ENCODE data around the gene SNRPN. TPM values are rescaled to one million over a fixed set of nuclear protein-coding genes. Genes with fewer than 3 reads are reported as not detected.

The SNRPN gene
- total RNA-seq, 1 donor from 2014 or later, result 146 TPM

DNA sequence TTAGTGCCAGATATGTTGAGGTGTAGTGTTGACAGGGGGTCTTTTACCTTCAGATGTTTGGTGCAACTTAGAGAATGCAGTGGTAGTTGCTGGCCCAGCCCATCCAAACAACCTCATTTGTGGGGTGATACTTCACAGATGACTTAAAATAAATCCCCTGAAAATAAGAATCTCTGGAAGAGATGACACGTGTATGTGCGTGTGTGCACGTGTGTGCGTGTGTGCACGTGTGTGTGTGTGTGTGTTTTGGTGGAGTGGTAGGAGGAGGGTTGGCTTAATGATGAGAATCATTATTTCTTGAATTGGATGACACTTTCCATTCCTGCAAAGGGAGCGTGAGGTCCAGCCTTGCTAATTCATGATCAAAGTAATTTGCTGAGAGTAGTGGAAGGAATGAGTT is 31.9 kb downstream of the SNRPN start:
- no peak for DNase-seq (ENCODE audit: low spot score, unreplicated experiment)
- Mint-ChIP-seq H3K27ac (no peak overlapping the region), H3K27me3 (no peaks in the 10 kb centered on the region), H3K36me3 (ENCODE audit: insufficient read depth) (peaks cover 20% of the 10 kb centered on the region), H3K4me3 (ENCODE audit: low read depth) (no peak overlapping the region), H3K4me1 (ENCODE audit: low read depth) (peaks cover 3% of the 10 kb centered on the region), H3K9me3 (ENCODE audit: low read depth) (peaks cover 30% of the 10 kb centered on the region)
- TF ChIP-seq, protein P1, sequence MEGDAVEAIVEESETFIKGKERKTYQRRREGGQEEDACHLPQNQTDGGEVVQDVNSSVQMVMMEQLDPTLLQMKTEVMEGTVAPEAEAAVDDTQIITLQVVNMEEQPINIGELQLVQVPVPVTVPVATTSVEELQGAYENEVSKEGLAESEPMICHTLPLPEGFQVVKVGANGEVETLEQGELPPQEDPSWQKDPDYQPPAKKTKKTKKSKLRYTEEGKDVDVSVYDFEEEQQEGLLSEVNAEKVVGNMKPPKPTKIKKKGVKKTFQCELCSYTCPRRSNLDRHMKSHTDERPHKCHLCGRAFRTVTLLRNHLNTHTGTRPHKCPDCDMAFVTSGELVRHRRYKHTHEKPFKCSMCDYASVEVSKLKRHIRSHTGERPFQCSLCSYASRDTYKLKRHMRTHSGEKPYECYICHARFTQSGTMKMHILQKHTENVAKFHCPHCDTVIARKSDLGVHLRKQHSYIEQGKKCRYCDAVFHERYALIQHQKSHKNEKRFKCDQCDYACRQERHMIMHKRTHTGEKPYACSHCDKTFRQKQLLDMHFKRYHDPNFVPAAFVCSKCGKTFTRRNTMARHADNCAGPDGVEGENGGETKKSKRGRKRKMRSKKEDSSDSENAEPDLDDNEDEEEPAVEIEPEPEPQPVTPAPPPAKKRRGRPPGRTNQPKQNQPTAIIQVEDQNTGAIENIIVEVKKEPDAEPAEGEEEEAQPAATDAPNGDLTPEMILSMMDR (IDR thresholded peaks at IDR 0.05; ENCODE audit: unreplicated experiment), result no peak

DNA sequence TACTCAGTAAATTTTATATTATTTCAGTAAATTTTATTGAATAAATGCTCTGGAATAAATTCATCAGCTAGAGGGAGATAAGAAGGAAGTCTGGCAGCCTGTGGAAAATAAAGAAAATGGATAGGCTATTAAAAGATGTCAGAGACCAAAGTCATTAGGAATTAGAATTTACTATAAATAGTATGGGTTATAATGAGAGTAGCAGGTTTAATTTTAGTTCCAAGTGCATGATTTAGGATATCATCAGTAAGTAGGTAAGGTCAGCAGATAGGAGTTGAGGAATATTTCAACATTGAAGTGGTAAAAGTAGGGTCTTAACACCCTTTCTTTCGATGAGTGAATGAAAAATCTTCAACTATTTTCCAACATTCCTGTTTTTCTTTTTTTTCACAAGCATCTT is 64.6 kb downstream of the SNRPN start:
- Mint-ChIP-seq H3K9me3 (ENCODE audit: low read depth) (peaks cover 41% of the 10 kb centered on the region), H3K27ac (no peak overlapping the region), H3K27me3 (no peaks in the 10 kb centered on the region), H3K4me1 (ENCODE audit: low read depth) (no peaks in the 10 kb centered on the region), H3K4me3 (ENCODE audit: low read depth) (no peak overlapping the region), H3K36me3 (ENCODE audit: insufficient read depth) (peaks cover 27% of the 10 kb centered on the region)
- TF ChIP-seq, protein P1 (IDR thresholded peaks at IDR 0.05; ENCODE audit: unreplicated experiment), result no peak
- no peak for DNase-seq (ENCODE audit: low spot score, unreplicated experiment)

DNA sequence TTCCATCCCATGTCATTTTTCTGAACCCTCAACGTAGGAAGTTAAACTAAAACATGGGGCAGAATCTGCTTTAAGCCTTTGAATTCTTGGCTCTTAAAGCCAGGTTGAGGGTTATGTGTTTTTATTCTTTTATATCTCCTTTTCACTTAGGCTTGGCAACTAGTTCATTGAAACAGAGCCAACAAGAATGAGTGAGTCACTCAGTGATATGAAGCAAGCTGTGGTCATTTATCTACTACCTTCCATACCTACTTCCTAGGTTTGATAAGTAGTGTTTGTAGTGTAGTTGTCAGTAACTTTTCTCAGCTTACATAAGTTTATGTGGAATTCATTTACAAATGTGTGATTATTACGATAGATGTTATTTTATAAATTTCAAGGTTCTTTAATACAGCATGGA is 67.4 kb downstream of the SNRPN start:
- peaks cover 24% of the 10 kb centered on the region for H3K36me3 Mint-ChIP-seq (ENCODE audit: insufficient read depth)
- no peak overlapping the region for H3K4me3 Mint-ChIP-seq (ENCODE audit: low read depth)
- no peaks in the 10 kb centered on the region for H3K27me3 Mint-ChIP-seq
- TF ChIP-seq, protein P1 (IDR thresholded peaks at IDR 0.05; ENCODE audit: unreplicated experiment), result no peak
- peaks cover 39% of the 10 kb centered on the region for H3K9me3 Mint-ChIP-seq (ENCODE audit: low read depth)
- DNase-seq (ENCODE audit: low spot score, unreplicated experiment), result no peak
- no peaks in the 10 kb centered on the region for H3K4me1 Mint-ChIP-seq (ENCODE audit: low read depth)
- no peak overlapping the region for H3K27ac Mint-ChIP-seq

Other genes with a start within 250 kb of the SNRPN start
- 16.9 and 19.8 TPM in 2 replicates for gene SNURF, start within 50 bp of the SNRPN start, total RNA-seq